Measurements from ENCODE around the gene SPATC1L.
"Not testable (repeated sequence)": the region's sequence is repeated elsewhere in the genome, so short reads cannot be mapped to it uniquely, and the experiment has no call there.

SPATC1L gene

DNA sequence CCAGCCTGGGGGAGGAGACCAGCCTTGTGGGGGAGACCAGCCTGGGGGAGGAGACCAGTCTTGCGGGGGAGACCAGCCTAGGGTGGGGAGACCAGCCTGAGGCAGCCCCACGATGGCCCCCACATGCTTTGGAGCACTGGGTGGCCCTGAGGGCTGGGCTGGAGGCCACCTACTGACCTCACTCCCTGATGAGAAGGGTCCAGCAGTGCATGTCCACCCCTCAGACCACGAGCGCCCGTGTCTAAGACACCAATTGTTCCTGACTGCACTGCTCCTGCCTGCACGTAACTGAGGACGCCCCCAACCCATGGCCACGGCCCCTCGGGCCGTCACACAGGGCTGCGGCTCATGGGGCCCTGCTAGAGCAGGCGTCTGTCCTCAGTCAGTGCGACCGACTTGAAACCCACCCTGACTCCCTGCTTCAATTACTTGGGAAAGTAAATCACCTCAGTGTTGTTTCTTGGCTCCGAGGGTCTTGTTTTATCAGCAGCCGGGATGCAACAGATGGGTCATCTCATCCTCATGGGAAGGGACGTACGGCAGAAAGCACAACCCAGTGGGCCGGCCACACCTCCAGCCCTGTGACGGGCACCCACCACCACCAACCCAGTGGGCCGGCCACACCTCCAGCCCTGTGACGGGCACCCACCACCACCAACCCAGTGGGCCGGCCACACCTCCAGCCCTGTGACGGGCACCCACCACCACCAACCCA lies at the start of gene SPATC1L:
TSS of gene SPATC1L (minus strand) at position 550 of the 715 bp plus-strand sequence. CDS start 1,643 bp downstream, outside the sequence.
- DNase-seq, result peak; percentile 40
- ATAC-seq, result peak; percentile 64

DNA sequence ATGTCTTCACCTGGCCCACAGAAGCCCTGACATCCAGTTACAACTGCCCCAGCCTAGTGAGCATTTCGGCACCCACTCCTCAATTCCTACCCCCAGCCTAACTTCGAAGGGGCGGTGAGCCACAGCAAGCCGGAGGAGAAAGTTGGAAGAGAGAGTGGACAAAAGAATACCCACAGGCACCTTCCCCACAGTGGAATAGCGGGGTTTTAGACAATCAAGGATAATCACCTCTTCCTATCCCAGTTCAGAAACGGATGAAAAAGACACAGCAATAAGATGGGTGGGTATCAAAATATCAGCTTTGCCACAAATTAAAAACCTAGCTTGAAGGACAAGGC lies 45.6 kb upstream of the SPATC1L start:
- no peak for ATAC-seq
- no peak for DNase-seq

DNA sequence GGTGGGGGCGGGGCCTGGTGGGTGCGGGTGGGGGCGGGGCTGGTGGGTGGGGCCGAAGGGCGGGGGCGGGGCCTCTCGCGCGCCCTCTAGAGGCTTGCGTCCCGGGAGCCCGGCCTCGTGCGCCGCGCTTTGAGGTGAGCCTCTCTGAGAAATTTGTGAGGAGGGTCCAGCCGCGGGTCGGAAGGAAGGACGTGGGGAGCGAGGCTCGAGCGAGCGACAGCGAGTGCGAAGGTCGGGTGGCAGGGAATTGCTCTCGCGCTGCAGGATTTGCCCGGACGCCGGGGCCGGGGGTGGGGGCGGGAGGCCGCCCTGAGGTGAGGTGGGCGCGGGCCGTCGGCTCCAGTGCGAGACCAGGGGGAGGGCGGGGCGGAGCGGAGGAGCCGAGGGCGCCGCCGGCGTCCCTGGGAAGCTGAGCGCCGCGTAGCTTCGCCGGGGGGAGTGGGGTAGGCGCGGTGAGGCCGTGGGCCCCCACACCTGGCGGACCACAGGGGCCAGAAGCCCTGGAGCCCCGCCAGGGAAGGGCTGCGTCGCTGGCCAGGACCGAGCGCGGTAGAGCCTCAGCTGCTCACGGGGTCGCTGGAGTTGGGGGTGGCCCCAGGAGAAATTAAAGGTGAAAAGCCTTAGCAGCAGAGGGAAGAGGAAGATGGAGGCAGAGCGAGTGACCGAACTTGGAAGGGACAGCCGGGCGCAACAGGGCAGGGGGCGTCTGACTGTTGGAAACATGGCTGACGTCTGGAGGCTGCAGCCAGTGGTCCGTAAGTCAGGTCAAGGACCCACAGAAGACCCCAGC lies 45.1 kb upstream of the SPATC1L start:
- peak; percentile 28 for ATAC-seq
- no peak for DNase-seq

DNA sequence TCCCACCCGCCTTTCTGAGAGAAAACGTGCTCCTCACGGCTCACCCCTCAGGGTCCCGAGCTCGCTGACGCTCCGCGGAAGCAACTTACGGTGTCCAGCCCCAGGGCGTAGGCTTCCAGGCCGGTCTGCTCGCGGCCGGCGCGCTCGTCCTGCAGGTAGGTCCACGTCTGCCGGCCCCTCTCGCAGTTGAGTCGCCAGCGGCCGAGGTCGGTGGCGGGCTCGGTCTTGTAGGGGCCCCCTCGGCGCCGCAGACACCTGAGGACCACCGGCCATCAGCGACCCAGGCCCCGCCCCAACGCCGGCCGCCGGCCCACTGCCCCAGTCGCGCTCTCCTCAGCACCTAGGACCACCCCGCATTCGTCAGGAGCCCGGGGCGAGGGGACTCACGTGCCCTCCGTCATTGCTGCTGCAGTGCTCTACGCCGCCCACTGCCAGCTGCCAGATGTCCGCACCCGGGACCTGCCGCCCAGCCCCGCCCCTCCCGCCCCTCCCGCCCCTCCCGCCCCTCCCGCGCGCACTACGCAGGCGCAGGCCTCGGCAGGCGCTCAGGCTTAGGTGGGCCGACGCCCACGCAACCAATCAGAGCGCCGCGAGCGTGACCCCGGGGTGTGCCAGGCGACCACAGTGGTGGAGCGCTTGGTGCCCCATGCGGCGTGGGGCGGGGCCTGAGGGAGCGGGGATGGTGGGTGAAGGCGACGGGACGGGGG lies 44.2 kb upstream of the SPATC1L start, which contains the start of gene LSS:
TSS of gene LSS (minus strand) at position 430 of the 707 bp plus-strand sequence. CDS start at position 401, 29 bp downstream.
- ATAC-seq (peak; percentile 97), DNase-seq (peak; percentile 98)

DNA sequence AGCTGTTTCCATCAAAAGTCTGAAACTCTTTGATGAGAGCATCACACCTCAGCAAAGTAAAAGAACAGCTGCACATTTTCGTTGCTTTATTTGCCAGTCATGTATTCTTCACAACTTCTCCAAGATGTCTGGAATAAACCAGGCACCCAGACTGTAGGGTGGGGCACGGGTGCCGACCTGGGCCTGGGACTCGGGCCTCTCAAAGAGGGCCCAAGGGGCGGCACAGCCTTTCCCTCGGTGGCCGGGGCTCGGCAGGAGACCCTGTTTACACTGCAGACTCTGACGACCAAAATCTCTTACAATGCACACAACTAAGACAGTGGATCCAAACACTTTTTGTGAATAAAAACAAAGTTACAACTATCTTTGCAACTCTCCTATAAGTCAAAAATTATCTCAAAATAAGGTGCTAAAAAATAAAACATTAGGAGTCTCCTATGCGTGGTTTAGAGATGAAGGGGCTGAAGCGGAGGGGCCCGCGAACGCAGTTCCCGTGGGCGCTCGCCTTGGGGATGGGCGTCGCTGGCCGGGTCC lies 43.6 kb upstream of the SPATC1L start:
- no peak for ATAC-seq
- DNase-seq, result no peak

DNA sequence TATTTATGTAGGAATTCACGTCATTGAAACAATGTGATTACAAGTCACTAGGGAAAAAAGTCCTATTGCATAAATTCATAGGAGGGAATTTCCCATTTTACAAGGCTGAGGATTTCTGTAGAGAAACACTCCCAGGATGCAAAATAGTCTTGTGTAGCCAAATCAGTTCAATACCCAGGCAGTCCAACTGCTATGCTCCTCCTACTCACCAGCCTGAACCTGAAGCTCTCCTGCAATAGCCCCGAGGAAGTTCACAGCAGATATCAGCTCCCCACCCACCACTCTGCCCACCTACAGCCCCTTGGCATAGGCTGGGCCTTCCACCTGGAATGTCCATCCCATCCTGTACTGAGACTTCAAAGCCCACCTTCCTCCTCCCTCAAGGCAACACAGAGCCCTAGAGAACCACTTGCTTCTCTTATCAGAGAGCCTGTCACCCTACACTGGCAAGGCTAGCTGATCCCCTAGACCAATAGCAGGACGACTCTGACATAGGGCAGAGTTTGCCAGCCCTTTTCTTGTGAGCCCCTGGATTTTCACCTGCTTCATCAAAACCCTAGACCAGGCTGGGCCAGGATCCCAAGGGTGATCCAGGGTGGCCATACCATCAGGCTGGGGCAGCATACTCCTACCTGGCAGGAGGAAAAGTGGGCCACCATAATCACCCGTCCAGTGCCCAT lies 42.8 kb upstream of the SPATC1L start:
- DNase-seq (no peak), ATAC-seq (no peak)

DNA sequence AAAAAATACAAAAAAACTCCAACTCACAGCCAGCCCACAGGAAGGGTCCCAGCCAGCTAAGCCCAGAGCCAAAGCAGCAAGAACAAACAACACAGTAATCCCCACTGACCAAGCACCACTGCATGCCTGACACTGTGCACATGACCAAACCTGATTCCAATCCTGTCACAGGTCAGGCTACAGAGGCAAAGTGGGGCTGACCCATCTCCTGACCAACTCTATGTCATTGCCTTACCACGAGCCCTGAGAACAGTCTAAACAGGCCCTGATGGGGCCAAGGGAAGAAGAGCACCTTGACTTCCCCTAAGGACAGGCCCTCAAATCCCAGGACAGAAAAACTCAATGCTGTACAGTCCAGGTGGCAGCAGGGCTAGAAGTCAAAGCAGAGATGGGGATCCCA lies 41.9 kb upstream of the SPATC1L start:
- ATAC-seq (no peak), DNase-seq (no peak)

DNA sequence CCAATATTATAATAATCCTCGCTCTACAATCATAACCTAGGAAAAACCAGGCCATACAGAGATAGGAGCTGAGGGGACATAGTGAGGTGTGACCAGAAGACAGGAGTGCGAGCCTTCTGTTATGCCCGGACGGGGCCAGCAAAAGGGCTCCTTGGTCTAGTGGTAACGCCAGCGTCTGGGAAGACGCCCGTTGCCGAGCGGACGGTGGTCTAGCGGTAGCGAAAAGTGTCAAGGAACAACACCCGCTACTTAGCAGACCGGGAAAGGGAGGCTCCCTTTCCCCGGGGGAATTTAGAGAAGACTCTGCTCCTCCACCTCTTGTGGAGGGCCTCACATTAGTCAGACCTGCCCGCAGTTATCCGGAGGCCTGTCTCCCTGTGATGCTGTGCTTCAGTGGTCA lies 39.4 kb upstream of the SPATC1L start:
- ATAC-seq, DNase-seq: not testable (repeated sequence)

DNA sequence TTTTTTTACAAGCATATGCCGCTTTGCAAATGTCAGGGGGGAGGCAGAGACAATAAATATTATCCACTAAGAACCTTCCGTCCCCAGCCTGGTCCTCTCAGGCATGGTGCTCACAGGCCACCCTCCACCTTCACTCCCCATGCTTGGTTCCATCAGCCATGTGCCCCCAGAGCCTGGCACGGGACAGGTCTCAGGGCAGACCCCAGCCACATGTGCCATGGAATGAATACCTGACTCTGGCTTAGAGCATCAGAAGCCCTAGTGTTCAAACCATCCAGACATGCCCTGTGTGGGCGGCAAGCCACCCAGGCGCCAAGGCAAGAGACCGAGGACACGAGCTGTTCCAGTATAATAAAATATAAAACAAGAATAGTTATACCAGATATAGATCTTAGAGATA lies 39.0 kb upstream of the SPATC1L start:
- DNase-seq (no peak), ATAC-seq (no peak)

DNA sequence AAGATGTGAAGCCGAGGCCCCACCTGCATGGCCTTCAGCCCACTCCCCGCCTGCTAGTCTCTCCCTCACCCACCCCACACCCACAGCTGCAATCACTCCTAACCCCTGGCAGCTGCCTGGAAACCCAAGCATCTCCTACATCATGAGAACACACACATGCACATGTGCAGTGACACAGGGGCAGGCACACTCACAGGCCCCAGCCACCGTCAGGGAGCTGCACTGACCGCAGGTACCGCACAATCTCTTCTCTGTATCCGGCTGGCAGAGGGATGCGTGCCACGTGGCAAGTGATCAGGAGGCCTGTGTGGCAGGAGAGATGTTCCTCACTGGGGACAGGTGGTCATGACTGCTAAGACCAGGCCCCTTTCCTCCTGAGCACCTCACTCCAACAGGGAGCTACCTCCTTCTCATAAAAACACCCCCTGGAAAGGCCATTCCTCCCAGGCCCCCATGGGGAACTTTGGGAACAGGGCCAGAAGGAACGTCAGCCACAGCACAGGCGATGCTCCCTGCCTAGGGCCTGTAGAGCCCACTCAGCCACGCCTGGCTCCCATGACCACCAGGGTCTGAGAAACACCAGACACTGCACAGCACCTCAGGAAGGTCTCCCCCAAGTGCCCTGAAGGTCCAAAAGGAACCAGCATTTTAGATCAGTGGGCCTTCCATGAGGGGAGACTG lies 38.3 kb upstream of the SPATC1L start:
- ATAC-seq (no peak), DNase-seq (no peak)

DNA sequence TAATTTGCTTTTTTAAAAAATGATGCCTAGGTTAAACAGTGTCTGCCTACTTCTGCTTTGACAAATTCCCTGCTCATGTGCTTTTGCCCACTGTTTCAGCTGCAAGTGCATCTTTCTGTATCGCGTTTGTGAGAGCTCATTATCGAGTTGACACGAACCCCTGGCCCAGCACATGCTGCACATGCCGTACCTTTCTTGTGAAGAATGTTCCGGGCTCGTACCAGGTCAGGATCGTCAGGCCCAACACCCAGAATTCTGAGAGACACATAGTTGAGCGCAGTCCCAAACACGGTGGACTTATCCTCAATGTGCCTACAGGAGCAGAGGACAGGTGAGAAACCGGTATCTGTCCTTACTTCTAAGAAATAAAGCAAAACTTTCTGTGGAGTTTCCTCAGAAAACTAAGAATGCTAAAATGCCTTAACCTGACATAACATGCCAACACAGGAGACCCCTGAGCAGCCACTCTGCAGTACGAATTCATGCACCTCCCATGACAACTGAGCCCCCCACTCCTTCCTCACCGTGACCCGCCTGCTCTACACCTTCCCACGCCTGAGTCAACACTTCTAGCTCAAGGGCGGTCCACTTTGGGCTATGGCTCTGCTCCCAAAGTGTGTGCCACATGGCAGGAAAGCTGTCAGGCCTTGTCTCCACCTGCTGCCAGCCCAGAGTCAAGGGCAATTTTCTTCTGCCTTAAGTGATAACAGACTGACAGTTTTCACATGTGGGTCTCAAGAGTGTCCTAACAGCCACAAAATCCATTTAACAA lies 37.6 kb upstream of the SPATC1L start:
- DNase-seq (no peak), ATAC-seq (no peak)

DNA sequence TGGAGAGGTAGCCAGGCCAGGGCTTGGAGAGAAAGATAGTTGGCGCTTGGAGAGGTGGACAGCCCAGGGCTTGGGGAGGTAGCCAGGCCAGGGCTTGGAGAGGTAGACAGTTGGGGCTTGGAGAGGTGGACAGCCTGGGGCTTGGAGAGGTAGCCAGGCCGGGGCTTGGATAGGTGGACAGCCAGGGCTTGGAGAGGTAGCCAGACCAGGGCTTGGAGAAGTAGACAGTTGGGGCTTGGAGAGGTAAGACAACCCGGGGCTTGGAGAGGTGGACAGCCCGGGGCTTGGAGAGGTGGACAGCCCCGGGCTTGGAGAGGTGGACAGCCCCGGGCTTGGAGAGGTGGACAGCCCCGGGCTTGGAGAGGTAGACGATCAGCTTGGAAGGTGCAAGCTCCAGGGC lies 36.6 kb upstream of the SPATC1L start:
- peak; percentile 6 for ATAC-seq
- DNase-seq, result no peak

DNA sequence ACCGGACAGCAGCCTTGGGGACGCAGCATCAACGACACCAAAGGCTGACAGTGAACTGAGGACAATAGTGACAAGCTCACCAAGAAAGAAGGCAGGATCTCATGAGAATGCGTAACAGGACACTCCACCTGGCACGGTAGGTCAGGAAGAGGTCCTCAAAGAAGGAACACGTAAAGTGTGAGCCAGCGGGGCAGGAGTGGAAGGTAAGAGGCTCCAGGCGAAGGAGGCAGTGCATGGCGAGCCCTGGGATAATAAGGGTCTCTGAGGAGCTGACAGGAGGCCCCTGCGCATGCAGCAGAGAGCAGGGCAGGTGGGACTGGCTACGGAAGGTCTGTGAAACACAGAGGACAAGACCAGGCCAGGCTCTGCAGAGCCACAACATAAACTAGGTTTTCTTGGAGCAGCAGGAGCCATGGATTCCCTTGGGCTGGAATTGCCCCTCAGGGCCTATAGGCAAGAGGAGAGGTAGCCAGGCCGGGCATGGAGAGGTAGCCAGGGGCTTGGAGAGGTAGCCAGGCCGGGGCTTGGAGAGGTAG lies 36.1 kb upstream of the SPATC1L start:
- ATAC-seq (no peak), DNase-seq (no peak)

DNA sequence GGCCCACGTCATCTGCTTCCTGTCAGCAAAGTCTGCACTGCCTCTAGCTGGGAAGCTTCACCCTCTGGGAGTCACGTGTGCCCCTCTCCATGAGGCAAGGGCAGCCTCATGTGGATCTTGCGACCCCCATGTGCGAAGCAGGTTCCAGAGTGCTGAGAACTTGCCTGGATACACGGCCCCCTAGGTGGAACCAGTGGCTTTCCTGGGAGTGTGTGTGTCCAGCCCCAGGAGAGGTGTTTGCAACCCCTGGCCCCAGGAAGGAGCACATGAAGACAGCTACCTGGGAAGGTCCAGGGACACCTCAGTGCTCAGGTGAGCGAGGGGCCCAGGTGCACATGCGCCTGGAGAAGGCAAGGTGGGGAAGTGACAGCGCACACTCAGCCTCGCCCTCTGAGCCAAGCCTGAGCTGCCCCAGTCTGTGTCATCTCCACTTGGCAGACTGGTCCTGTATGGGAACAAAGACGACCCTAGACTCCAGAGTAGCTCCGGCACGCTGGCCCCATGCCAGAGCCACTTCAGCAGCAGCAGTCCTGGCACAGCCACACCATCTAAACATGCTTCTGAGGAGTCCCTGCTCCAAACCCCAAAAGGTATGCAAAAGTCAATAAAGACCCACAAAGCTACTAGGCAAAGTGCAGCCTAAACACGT lies 35.5 kb upstream of the SPATC1L start:
- no peak for DNase-seq
- no peak for ATAC-seq

DNA sequence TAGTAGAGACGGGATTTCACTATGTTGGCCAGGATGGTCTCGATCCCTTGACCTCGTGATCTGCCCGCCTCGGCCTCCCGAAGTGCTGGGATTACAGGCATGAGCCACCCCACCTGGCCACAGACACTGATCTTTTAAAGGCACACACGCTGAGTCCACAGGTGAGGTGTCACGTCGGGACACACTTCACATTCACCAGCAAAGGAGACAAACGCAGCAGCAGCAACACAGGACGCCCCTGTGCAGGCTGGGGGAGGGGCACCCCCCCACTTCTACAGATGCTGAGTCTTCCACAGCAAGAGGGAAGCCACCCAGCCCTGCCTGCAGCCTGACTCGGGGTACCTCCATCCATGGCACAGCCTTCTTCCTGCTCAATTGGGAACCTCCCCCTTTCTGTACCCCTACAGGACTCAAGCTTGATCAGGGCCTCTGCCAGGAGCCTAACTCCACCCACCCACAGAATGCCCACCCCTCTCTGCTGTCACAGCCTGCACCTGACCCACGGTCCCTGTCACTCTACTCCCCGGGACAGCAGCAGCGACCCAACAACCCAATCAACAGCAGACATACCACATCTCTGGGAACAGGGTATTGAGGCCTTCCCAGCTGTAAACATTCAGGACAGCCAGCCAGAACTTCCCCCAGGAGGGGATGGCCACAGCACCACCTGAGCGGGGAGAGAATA lies 34.8 kb upstream of the SPATC1L start:
- ATAC-seq (no peak), DNase-seq (no peak)

DNA sequence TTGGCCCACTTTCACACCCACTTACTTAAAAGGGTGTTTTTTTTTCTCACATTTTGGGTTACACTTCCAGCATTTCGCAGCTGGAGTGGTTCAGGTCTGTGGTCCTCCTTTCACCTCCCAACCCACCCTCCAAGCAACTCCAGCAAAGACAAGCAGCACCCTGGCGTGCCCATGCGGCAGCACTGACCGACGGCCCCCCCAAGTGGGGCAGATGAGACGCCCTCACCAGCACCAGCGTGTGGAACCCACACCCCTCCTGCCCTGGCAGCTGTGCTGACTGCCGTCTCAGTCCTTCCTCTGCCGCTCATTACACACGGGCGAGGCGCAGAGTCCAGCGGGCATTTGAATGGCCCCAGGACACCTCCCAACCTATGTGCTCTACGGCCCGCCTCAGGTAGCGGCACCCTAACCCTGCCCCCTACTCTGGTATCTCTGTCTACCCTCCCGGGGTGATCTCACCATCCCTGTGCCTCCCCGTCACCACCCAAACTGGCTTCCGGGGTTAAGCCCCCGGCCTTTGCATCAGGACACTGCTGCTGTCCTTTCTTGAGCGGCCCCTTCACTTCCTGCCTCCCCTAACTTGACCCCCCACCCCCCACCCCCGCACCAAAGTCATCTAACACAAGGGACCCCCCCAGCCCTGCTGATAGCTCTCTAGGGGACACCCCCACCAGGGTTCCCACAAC lies 33.4 kb upstream of the SPATC1L start:
- ATAC-seq (no peak), DNase-seq (no peak)

DNA sequence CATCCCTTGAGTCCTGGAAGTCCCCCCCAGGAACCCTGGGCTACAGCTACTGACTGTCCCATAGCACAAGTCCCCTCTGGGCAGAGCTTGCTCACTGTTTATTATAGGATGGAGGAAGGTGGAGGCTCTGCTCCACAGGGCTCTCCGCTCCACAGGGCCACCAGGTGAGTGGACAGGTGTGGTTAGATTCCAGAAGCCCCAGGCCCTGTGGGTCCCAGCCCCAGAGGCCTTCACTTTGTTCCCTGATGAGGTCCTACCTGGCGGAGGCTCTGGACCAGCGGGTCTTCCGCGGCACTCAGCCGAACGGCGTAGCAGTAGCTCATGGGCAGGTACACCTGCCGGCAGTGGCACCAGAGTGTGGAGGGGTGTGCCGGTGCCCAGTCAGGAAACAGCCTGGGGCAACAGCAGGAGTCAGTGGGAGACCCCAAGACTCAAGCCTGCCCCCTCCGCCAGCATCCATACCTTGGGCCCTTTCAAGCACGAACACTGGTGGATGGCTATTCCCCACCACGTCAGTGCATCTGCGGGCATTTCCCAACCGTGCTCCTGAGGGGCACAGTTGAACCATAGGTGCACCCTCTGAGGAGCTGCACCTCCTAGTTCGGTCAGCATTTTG lies 32.0 kb upstream of the SPATC1L start:
- no peak for ATAC-seq
- DNase-seq, result no peak

DNA sequence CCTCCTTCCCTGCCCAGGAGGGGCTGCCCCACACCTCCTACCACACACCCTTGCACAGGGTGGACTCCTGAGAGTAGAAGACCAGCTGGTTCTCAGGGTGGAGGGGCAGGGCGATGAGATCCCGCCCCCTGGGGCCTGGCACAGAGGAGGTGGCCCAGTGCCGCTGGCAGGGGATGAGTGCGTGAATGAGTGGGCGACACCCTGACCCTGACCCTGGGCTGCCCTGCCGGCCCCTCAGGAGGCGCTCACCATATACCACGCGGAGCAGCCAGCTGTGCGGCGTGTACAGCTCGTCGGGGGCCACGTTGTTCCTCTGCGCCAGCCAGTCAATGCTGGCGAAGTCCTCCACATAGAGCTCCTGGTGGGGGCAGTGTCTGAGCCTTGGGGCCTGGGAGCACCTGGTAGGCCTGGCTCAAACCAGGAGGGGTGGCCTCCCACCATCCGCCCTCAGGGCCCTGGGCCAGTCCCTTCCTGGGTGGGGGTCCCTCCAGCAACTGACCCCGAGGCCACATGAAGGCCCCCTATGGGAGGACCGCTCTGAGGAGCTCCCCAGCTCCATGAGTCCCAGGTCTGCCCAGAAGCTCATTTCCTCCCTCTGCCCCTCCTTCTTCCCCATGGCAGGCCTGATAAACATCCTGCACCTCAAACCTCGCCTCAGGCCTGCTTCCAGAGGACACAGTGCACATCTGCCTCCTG lies 31.3 kb upstream of the SPATC1L start:
- no peak for ATAC-seq
- DNase-seq, result no peak

Data from stimulated activated naive CD8-positive, alpha-beta T cell treated with anti-CD3 and anti-CD28 coated beads, Interleukin-15, Interleukin-2, amounts not matched to agents 100 U/mL and 50 U/mL, for 24 hours (primary cell).